Right ventricle myocardium inferior (tissue), 1 donor: ENCODE results near the gene CTNNA3. TPM values are rescaled to one million over a fixed set of nuclear protein-coding genes. Genes with fewer than 3 reads are reported as not detected.
"Not testable (repeated sequence)": the region's sequence is repeated elsewhere in the genome, so short reads cannot be mapped to it uniquely, and the experiment has no call there.

Experiments
- ATAC-seq: fragments of 200-7000 bp; cut with Tn5 transposase; one replicate; pipeline ENCODE4 v1.9.1; 2020; ENCODE audit warnings: mild to moderate bottlenecking, moderate library complexity
- DNase-seq: peaks from one replicate; pipeline ENCODE4 v3.0.0; 2021; ENCODE audit errors: missing footprints
- intact Hi-C: fragments of 100-400 bp; cut with DNase I; formaldehyde crosslinking; loops from one replicate; pipeline ENCODE4 v1.11.0; 2022
- total RNA-seq: library from RNA; stranded (reverse); fragmentation: NEBNext Ultra II Directional; extraction: Animal tissue kit (Norgen Biotek cat#: 25700); gene quantifications from one replicate; pipeline ENCODE4 v1.2.1, GENCODE V29; 2021
- donor health status: DM: no; HTN: yes; CAD: no; lungs with severe emphysema.

CTNNA3 gene
- total RNA-seq, 1 donor from 2014 or later = 120 TPM

- DNase-seq (no peak), ATAC-seq (no peak)
- intact Hi-C loops = no loop called here
Observed at GRCh38 chr10:67288688-67289410, 407.1 kb downstream of the CTNNA3 start.

DNA sequence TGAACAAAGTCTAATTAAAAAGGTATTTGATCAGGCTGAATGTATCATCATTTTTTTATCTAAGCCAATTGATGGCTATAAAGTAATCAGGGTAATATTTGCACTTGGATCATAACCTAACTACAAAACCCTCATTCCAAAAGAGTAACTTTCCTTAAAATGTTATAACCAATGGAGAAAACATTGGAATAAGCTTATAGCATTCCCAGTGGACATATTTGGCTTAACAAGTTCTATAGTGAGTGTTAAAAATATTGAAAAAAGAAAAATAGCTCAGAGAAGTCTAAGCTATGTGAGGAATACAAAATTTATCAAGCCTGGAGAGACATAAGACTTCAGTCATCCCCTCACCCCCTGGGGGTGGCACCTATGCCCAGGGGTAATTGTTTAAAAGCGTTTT is 411.4 kb downstream of the CTNNA3 start:
- ATAC-seq (no peak), DNase-seq (no peak)
- intact Hi-C loops = no loop called here

- DNase-seq = no peak
- ATAC-seq = no peak
- intact Hi-C loops = no loop called here
Observed at GRCh38 chr10:67282871-67283270, 413.1 kb downstream of the CTNNA3 start.

DNA sequence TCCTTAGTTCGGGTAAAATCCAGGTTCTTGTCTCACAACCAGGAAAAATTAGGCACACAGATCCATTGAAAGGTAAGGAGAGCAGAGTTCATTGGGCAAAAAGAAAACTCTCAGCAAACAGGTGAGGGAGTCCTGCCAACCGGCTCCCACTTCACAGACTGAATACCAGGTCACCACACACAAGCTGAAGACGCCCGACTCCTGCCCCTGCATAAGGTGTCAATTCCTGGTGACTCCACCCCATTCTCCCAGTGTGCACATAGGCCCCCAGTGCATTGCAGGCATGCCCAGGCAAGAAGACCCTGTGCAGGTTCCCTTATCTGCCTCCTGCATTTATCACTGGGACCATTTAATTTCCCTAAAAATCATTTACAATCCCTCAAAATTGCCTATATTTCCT is 415.6 kb downstream of the CTNNA3 start:
- DNase-seq (no peak), ATAC-seq (no peak)
- intact Hi-C loops = no loop called here

- intact Hi-C loops = no loop called here
Observed at GRCh38 chr10:67277402-67277801, 418.6 kb downstream of the CTNNA3 start.

DNA sequence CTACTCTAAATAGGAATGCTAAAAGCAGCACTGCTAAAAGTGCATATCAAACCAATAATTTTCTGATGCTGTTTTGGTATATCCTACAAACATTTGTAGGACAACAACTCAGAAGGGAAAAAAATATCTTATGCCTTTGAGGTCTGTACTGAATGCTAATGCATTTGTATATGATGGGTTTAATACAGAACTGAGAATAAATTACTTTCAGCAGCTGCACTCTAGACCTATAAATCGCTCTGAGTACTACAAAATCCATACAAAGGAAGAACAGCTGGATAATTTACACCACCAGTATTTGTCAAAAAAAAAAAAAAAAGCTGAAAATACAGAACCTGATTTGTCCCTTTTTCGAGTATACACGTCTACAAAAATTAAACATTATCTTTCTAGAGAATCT is 426.2 kb downstream of the CTNNA3 start:
- intact Hi-C loops = no loop called here
- no peak for ATAC-seq

More at GRCh38 chr10:67277402-67277801, 418.6 kb downstream of the CTNNA3 start:
- ATAC-seq (no peak), DNase-seq (no peak)

DNA sequence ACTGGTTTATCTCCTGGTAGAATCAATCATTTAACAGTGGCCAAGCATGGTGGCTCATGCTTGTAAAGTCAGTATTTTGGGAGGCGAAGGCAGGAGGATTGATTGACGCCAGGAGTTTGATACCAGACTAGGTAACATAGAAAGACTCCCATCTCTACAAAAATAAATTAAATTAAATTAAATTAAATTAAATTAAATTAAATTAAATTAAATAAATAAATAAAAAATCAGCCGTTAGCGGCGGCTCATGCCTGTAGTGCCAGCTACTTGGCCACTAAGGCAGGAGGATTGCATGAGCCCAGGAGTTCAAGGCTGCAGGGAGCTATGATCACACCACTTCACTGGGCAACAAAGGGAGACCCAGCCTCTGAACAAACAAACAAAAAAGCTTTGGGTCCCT is 427.8 kb downstream of the CTNNA3 start:
- DNase-seq (no peak), ATAC-seq (no peak)
- intact Hi-C loops = no loop called here

More for the DNA sequence above, 426.2 kb downstream of the CTNNA3 start:
- DNase-seq = no peak

GRCh38 chr10:67262675-67263074 is 433.3 kb downstream of the CTNNA3 start:
- intact Hi-C loops = no loop called here
- ATAC-seq (no peak), DNase-seq (no peak)

DNA sequence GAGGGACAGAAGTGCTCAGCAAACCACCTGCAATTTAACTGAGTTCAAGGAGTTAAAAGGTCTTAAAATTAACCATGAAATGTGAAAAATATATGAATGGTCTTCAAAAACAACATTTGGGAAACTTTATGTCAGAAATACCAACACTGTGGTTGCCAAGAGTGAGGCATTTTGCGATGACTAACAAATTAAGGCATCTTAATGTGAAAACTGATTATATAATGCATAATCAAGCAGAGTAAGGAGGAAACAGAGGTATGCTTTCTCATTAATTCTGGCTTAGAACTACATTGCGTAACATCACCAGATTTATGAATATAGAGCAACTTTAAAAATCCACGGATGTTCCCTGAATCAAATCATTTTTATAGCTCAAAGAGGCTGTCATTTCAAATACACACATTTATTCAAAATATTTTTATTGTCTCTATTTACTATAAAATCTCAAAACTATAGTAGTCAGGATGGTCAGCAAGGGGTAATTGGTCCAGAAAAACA is 434.6 kb downstream of the CTNNA3 start:
- intact Hi-C loops = no loop called here
- no peak for ATAC-seq
- DNase-seq = no peak

GRCh38 chr10:67259319-67259929 is 436.6 kb downstream of the CTNNA3 start:
- intact Hi-C loops = no loop called here
- ATAC-seq (no peak), DNase-seq (no peak)

- ATAC-seq = no peak
- no peak for DNase-seq
- intact Hi-C loops = no loop called here
Observed at GRCh38 chr10:67257427-67258144, 438.4 kb downstream of the CTNNA3 start.

GRCh38 chr10:67257018-67257417 is 439.0 kb downstream of the CTNNA3 start:
- intact Hi-C loops = no loop called here
- no peak for DNase-seq
- no peak for ATAC-seq

GRCh38 chr10:67250686-67251085 is 445.3 kb downstream of the CTNNA3 start:
- no peak for ATAC-seq
- intact Hi-C loops = no loop called here
- no peak for DNase-seq

DNA sequence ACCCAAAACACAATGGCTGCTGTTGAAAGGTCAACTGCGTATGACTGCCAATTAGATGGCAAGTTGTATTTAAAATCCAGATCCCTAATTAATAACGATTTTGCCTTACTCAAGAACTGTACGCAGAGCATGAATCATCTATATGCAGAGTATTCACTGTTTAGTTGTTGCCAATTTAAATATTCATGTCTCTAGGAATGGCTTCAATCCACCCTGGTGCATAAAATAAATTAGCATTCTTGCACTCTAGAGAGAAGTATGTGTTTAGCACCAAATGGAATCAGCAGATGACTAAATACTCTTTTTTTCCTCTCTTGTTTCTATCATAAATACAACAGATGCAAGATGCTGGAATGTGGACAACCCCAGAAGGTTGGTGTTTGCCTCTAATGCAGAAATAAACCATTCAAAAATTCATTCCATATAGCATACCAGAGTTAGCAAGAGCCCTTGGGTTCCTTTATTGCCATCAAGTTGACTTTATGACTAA is 449.9 kb downstream of the CTNNA3 start:
- ATAC-seq (no peak), DNase-seq (no peak)
- intact Hi-C loops = no loop called here

- intact Hi-C loops = no loop called here
- ATAC-seq (no peak), DNase-seq (no peak)
Observed at GRCh38 chr10:67242528-67242927, 453.5 kb downstream of the CTNNA3 start.

DNA sequence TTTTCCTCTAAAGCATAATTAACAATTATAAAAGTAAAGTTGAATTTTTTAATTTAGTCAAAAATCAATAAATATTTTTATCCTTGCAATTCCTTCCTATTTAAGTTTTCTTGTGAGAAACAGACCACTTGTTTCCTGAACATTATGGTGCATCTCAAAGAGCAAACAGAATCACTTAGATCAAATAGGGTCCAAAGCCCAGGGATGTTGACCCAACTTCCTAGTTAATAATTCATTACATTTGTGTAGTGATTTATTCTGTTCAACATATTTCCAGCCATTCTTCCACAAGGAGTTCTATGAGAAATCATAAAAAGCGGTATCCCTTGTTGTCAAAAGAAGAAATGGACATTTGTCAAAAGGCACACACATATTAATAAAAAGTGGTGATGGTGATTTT is 454.5 kb downstream of the CTNNA3 start:
- intact Hi-C loops = no loop called here
- DNase-seq = no peak
- no peak for ATAC-seq

DNA sequence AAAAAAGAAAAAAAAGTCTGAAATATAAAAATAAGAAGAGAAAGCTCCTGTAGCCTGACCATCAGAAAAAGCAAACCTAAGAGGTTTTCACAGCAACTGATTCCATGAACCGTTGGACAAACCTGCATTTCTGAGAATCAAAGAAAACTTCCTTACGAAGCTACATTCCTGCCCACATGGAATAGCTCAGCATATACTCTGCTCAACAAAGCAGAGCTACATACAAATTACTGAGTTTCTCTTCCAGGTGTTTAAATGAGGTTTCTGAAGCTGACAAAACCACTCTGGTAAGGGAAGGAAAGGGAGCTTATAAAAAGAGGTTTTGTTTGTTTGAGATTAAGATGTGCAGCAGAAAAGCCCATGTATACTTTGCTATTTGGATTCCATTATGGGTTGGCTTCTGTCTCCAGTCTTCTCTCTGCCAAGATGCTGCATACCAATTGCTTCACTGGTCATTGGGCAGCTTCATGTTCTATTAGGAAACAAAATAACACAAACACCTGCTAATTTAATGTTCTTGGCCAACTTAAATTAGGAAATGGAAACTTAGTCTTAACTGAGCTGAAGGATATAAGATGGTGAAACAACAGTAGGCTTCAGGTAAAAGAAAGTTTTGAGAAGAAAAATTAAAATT is 456.0 kb downstream of the CTNNA3 start:
- intact Hi-C loops = no loop called here
- no peak for ATAC-seq
- no peak for DNase-seq

DNA sequence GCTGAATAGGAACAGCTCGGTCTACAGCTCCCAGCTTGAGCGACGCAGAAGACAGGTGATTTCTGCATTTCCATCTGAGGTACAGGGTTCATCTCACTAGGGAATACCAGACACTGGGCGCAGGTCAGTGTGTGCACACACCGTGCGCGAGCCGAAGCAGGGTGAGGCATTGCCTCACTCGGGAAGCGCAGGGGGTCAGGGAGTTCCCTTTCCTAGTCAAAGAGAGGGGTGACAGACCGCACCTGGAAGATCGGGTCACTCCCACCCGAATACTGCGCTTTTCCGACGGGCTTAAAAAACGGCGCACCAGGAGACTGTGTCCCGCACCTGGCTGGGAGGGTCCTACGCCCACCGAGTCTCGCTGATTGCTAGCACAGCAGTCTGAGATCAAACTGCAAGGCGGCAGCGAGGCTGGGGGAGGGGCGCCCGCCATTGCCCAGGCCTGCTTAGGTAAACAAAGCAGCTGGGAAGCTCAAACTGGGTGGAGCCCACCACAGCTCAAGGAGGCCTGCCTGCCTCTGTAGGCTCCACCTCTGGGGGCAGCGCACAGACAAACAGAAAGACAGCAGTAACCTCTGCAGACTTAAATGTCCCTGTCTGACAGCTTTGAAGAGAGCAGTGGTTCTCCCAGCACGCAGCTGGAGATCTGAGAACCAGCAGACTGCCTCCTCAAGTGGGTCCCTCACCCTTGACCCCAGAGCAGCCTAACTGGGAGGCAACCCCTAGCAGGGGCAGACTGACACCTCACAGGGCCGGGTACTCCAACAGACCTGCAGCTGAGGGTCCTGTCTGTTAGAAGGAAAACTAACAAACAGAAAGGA is 465.1 kb downstream of the CTNNA3 start:
- ATAC-seq, intact Hi-C loops, DNase-seq: not testable (repeated sequence)
